OCI-LY1 (cell line): Measurements from ENCODE around the gene HOMER1.

Experiments used
- H2AFZ ChIP-seq: fragments of 200-600 bp; sonication (generic), shearing (Covaris generic); 2 replicates; pipeline ENCODE4 v1.6.0; 2014; ENCODE audit warnings: antibody characterized with exemption, mild to moderate bottlenecking, low read length
- H3F3A ChIP-seq: fragments of 200-600 bp; sonication (generic), shearing (Covaris generic); 2 replicates; pipeline ENCODE4 v1.6.0; 2014; ENCODE audit warnings: mild to moderate bottlenecking, antibody characterized with exemption, low read length, moderate library complexity; ENCODE audit not compliant: insufficient read depth
- H3K27ac ChIP-seq: fragments of 200-600 bp; sonication (generic); 2 replicates; pipeline ENCODE4 v1.5.1; 2014; ENCODE audit warnings: low read length, mixed run types, mild to moderate bottlenecking, low read depth; ENCODE audit not compliant: poor library complexity, severe bottlenecking
- H3K27me3 ChIP-seq: fragments of 200-600 bp; sonication (generic); 2 replicates; pipeline ENCODE4 v1.6.0; 2014; ENCODE audit warnings: antibody characterized with exemption, mild to moderate bottlenecking, low read length, moderate library complexity; ENCODE audit not compliant: insufficient read depth
- H3K36me3 ChIP-seq: fragments of 200-600 bp; sonication (generic); 2 replicates; pipeline ENCODE4 v1.6.1; 2014; ENCODE audit warnings: mild to moderate bottlenecking, antibody characterized with exemption, low read length, moderate library complexity, mixed read lengths; ENCODE audit not compliant: insufficient read depth
- H3K4me1 ChIP-seq: fragments of 200-600 bp; sonication (generic); 2 replicates; pipeline ENCODE4 v1.5.1; 2014; ENCODE audit warnings: mild to moderate bottlenecking, low read length, moderate library complexity; ENCODE audit not compliant: insufficient read depth, severe bottlenecking
- H3K4me2 ChIP-seq: fragments of 200-600 bp; sonication (generic), shearing (Covaris generic); 2 replicates; pipeline ENCODE4 v1.6.1; 2014; ENCODE audit warnings: low read length
- H3K4me3 ChIP-seq: fragments of 200-600 bp; sonication (generic); 2 replicates; pipeline ENCODE4 v1.5.1; 2014; ENCODE audit warnings: low read length, low read depth, mild to moderate bottlenecking, mixed read lengths; ENCODE audit not compliant: poor library complexity, severe bottlenecking
- H3K79me2 ChIP-seq: fragments of 200-600 bp; shearing (Covaris generic); 2 replicates; pipeline ENCODE4 v1.6.1; 2016; ENCODE audit warnings: mixed run types, low read length, mixed read lengths; ENCODE audit not compliant: insufficient read depth
- H3K9ac ChIP-seq: fragments of 200-600 bp; sonication (generic), shearing (Covaris generic); 2 replicates; pipeline ENCODE4 v1.6.1; 2014; ENCODE audit warnings: mild to moderate bottlenecking, low read length, mixed read lengths
- H3K9me2 ChIP-seq: fragments of 200-600 bp; sonication (generic), shearing (Covaris generic); 2 replicates; pipeline ENCODE4 v1.6.1; 2014; ENCODE audit warnings: low read depth, mild to moderate bottlenecking, low read length, mixed read lengths
- H3K9me3 ChIP-seq: fragments of 200-600 bp; shearing (Covaris generic); 2 replicates; pipeline ENCODE4 v1.6.1; 2014; ENCODE audit warnings: low read length, mixed read lengths
- H4K20me1 ChIP-seq: fragments of 200-600 bp; sonication (generic), shearing (Covaris generic); 2 replicates; pipeline ENCODE4 v1.6.0; 2016; ENCODE audit warnings: mild to moderate bottlenecking, low read length; ENCODE audit not compliant: insufficient read depth
- CTCF ChIP-seq: fragments of 200-600 bp; sonication (generic), shearing (Covaris generic); IDR thresholded peaks from 2 replicates; pipeline ENCODE4 v1.5.1; 2017; ENCODE audit warnings: mild to moderate bottlenecking, antibody characterized with exemption, low read length, moderate library complexity, mixed read lengths
- EZH2 ChIP-seq: fragments of 200-600 bp; sonication (generic), shearing (Covaris generic); IDR thresholded peaks from 2 replicates; pipeline ENCODE4 v1.8.0; 2017; ENCODE audit warnings: borderline replicate concordance, mixed run types, mild to moderate bottlenecking, antibody characterized with exemption, low read length, moderate library complexity, mixed read lengths

Gene HOMER1

GRCh38 chr5:79488775-79489174, 25.2 kb downstream of the HOMER1 start:
- no peak overlapping the region for H3K4me2 ChIP-seq
- H3F3A ChIP-seq: no peaks in the 10 kb centered on the region
- no peaks in the 10 kb centered on the region for H3K9me2 ChIP-seq
- no peaks in the 10 kb centered on the region for H4K20me1 ChIP-seq
- H3K27me3 ChIP-seq: no peaks in the 10 kb centered on the region
- no peak overlapping the region for H3K9ac ChIP-seq
- H3K79me2 ChIP-seq: no peaks in the 10 kb centered on the region
- no peaks in the 10 kb centered on the region for H3K4me1 ChIP-seq
- no peak overlapping the region for H3K4me3 ChIP-seq
- H2AFZ ChIP-seq: no peak overlapping the region
- no peaks in the 10 kb centered on the region for H3K9me3 ChIP-seq
- H3K36me3 ChIP-seq: no peaks in the 10 kb centered on the region
- H3K27ac ChIP-seq: no peak overlapping the region
- TF ChIP-seq CTCF (no peak), EZH2 (no peak)

GRCh38 chr5:79488058-79488457, 25.9 kb downstream of the HOMER1 start:
- Histone ChIP-seq H4K20me1 (no peaks in the 10 kb centered on the region), H3K4me1 (no peaks in the 10 kb centered on the region), H3K27ac (no peak overlapping the region), H2AFZ (no peak overlapping the region), H3K9me2 (no peaks in the 10 kb centered on the region), H3F3A (no peaks in the 10 kb centered on the region), H3K4me3 (no peak overlapping the region), H3K36me3 (no peaks in the 10 kb centered on the region), H3K9me3 (no peaks in the 10 kb centered on the region), H3K4me2 (no peak overlapping the region), H3K79me2 (no peaks in the 10 kb centered on the region), H3K9ac (no peak overlapping the region), H3K27me3 (no peaks in the 10 kb centered on the region)
- TF ChIP-seq CTCF (no peak), EZH2 (no peak)

GRCh38 chr5:79487251-79487650, 26.7 kb downstream of the HOMER1 start:
- no peaks in the 10 kb centered on the region for H3K4me1 ChIP-seq
- no peak overlapping the region for H3K4me2 ChIP-seq
- H2AFZ ChIP-seq: no peak overlapping the region
- TF ChIP-seq EZH2 (no peak), CTCF (no peak)
- no peaks in the 10 kb centered on the region for H3F3A ChIP-seq
- no peaks in the 10 kb centered on the region for H3K9me3 ChIP-seq
- no peaks in the 10 kb centered on the region for H3K36me3 ChIP-seq
- H4K20me1 ChIP-seq: no peaks in the 10 kb centered on the region
- H3K27ac ChIP-seq: no peak overlapping the region
- H3K27me3 ChIP-seq: no peaks in the 10 kb centered on the region
- no peak overlapping the region for H3K9ac ChIP-seq
- no peaks in the 10 kb centered on the region for H3K9me2 ChIP-seq
- H3K79me2 ChIP-seq: no peaks in the 10 kb centered on the region
- no peak overlapping the region for H3K4me3 ChIP-seq
